Muscle of leg (tissue), 11 donors: ENCODE data around the gene GALNT18. TPM values are rescaled to one million over a fixed set of nuclear protein-coding genes. Genes with fewer than 3 reads are reported as not detected.

Experiments used
- DNase-seq: peaks from one replicate; pipeline ENCODE4 v3.0.0; 2013
- H3K27ac ChIP-seq: one replicate; pipeline ENCODE4 v1.5.1; 2013; ENCODE audit warnings: mild to moderate bottlenecking, low read length, control low read depth
- H3K27me3 ChIP-seq: one replicate; pipeline ENCODE4 v1.6.1; 2013; ENCODE audit warnings: low read length; ENCODE audit not compliant: control insufficient read depth, insufficient read depth
- H3K36me3 ChIP-seq: one replicate; pipeline ENCODE4 v1.6.1; 2013; ENCODE audit warnings: low read length; ENCODE audit not compliant: control insufficient read depth, insufficient read depth
- H3K4me1 ChIP-seq: one replicate; pipeline ENCODE4 v1.6.1; 2013; ENCODE audit warnings: low read length; ENCODE audit not compliant: control insufficient read depth, insufficient read depth
- H3K4me3 ChIP-seq: one replicate; pipeline ENCODE4 v1.5.1; 2013; ENCODE audit warnings: low read length, control low read depth
- H3K9me3 ChIP-seq: replicated peaks from 2 replicates; pipeline ENCODE4 v1.6.1; 2013; ENCODE audit warnings: low read depth, low read length; ENCODE audit not compliant: control insufficient read depth
- WGBS: methylation state at CpG from one replicate; pipeline ENCODE4 v1.1.5; 2013; ENCODE audit warnings: missing lambda C conversion rate; ENCODE audit not compliant: insufficient coverage; 5-methylcytosine and 5-hydroxymethylcytosine counted together
- polyA plus RNA-seq, 8 donors: library from polyadenylated mRNA; unstranded; fragments of 120-200 nt; gene quantifications; one replicate each; pipeline versions ENCODE4 v1.2.1 to v1.2.3, GENCODE V29; 2013; ENCODE audit warnings: inconsistent platforms in 1 of 8, low replicate concordance in 1 of 8; ENCODE audit not compliant: insufficient read length in 8 of 8, insufficient read depth in 1 of 8
- total RNA-seq: library from RNA; stranded (reverse); fragments of 120-200 nt; gene quantifications from one replicate; pipeline ENCODE4 v1.2.4, GENCODE V29; 2013

The GALNT18 gene
- total and polyA plus RNA-seq, 9 donors: 7.7 to 17.7 (median 11.6) TPM

GRCh38 chr11:11236498-11237059 is 385.2 kb downstream of the GALNT18 start:
- H3K4me1 ChIP-seq: peaks cover 11% of the 10 kb centered on the region
- no peak overlapping the region for H3K4me3 ChIP-seq
- DNase-seq: peak; percentile 54
- peaks cover 3% of the 10 kb centered on the region for H3K27me3 ChIP-seq
- H3K27ac ChIP-seq: peak overlapping the region; percentile 65
- no peaks in the 10 kb centered on the region for H3K36me3 ChIP-seq
- no peaks in the 10 kb centered on the region for H3K9me3 ChIP-seq
- WGBS: no CpG with 5 or more reads among the region's 4 CpGs

DNA sequence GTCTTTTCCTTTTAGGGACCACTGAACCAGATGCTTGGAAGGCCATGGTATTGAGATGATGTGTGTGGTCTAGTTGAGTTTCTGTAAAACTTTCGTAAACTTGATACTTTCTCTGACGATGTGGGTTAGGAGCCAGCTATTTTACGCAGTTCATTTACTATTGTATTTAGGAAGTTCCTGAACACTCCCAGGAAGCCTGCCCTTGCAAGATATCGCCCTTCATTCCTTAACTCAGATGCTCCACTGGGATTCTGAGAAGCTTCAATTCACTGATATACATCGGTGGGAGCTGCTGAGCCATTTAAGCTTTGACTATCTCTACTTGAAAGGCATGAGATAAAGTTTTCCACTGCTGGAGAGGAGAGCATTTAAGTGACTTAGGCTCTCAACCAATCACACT is 390.0 kb downstream of the GALNT18 start:
- no peaks in the 10 kb centered on the region for H3K36me3 ChIP-seq
- peak overlapping the region; percentile 20 for H3K27ac ChIP-seq
- WGBS: no CpG with 5 or more reads among the region's 5 CpGs
- DNase-seq: peak; percentile 56
- peaks cover 3% of the 10 kb centered on the region for H3K27me3 ChIP-seq
- H3K4me1 ChIP-seq: peaks cover 3% of the 10 kb centered on the region
- H3K4me3 ChIP-seq: no peak overlapping the region
- H3K9me3 ChIP-seq: no peaks in the 10 kb centered on the region

- DNase-seq: peak; percentile 46
- Histone ChIP-seq H3K9me3 (no peaks in the 10 kb centered on the region), H3K36me3 (no peaks in the 10 kb centered on the region), H3K4me3 (no peak overlapping the region), H3K4me1 (no peaks in the 10 kb centered on the region), H3K27ac (peak overlapping the region; percentile 20), H3K27me3 (peaks cover 3% of the 10 kb centered on the region)
- WGBS: 47% methylated on average over 5 of the region's 7 CpGs
Measured at GRCh38 chr11:11230802-11231562, 390.8 kb downstream of the GALNT18 start.

DNA sequence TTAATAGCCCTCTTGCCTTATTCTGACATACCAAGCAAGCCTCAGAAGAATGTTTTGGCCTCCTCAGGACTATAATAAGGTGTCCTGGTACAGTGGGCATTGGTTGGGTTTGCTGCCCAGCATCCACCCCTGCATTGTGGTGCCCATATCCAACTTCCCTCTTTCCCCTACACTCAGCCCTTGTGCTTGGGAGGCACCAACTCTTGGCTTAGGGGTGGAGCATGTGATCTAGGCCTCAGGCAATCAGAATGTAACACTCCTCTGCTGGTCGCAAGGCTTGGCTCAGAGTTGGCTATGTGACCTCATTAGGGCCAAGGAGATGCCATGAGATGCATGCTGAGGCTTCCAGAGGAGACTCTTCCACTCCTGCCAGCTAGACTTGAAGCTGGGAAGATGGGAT is 391.7 kb downstream of the GALNT18 start:
- Histone ChIP-seq H3K4me3 (no peak overlapping the region), H3K27me3 (peaks cover 3% of the 10 kb centered on the region), H3K27ac (no peak overlapping the region), H3K36me3 (no peaks in the 10 kb centered on the region), H3K4me1 (no peaks in the 10 kb centered on the region), H3K9me3 (no peaks in the 10 kb centered on the region)
- no CpG with 5 or more reads among the region's 1 CpG for WGBS
- DNase-seq: no peak

DNA sequence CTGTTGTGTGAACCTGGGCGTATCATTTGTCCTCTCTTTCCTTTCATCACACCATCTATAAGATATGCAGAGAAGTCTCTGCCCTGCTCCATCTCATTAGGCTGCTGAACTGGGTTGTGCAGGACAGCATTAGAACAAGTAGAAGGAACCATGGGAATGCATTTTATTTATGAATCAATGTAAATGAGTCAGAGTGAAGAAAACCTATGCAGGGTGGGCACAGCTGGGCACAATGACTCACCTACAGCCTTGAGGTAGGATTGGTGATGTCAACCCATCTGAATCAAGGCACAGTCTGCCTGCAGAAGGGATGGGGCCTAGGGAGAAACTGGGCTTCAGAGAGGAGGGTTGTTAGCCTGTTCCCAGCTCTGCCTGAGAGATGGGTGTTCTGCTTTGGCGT is 392.2 kb downstream of the GALNT18 start:
- H3K27ac ChIP-seq: no peak overlapping the region
- peaks cover 3% of the 10 kb centered on the region for H3K27me3 ChIP-seq
- no peak for DNase-seq
- H3K4me1 ChIP-seq: no peaks in the 10 kb centered on the region
- no peaks in the 10 kb centered on the region for H3K36me3 ChIP-seq
- no peak overlapping the region for H3K4me3 ChIP-seq
- no peaks in the 10 kb centered on the region for H3K9me3 ChIP-seq
- no CpG with 5 or more reads among the region's 2 CpGs for WGBS

- Histone ChIP-seq H3K9me3 (no peaks in the 10 kb centered on the region), H3K27ac (no peak overlapping the region), H3K36me3 (no peaks in the 10 kb centered on the region), H3K4me1 (no peaks in the 10 kb centered on the region), H3K4me3 (no peak overlapping the region), H3K27me3 (no peaks in the 10 kb centered on the region)
- WGBS: 94% methylated on average over 2 of the region's 8 CpGs
- no peak for DNase-seq
Measured at GRCh38 chr11:11227296-11228085, 394.3 kb downstream of the GALNT18 start.

Other genes starting within 250 kb of the GALNT18 start
- 74.4 TPM for gene USP47, start 220.0 kb upstream of the GALNT18 start, total RNA-seq
- 10 to 100 TPM; 50.1 to 71.2 (median 65.4) TPM for gene USP47, start 220.0 kb upstream of the GALNT18 start, polyA plus RNA-seq